GM06990 (cell line): ENCODE data around the gene SUPT6H.

Source experiments
- DNase-seq: peaks from one replicate; pipeline ENCODE4 v3.0.0-alpha.2; 2011; ENCODE audit not compliant: insufficient read length; ENCODE audit errors: extremely low read depth
- H3K27me3 ChIP-seq: replicated peaks from 2 replicates; pipeline ENCODE4 v1.6.0; 2011; ENCODE audit warnings: low read length; ENCODE audit not compliant: control insufficient read depth, insufficient read depth
- H3K36me3 ChIP-seq: 2 replicates; pipeline ENCODE4 v1.5.1; 2011; ENCODE audit warnings: low read length; ENCODE audit not compliant: control insufficient read depth, insufficient read depth
- H3K4me3 ChIP-seq: replicated peaks from 2 replicates; pipeline ENCODE4 v1.5.1; 2011; ENCODE audit warnings: low read depth, mild to moderate bottlenecking, control low read depth, low read length
- CTCF ChIP-seq: IDR thresholded peaks from 2 replicates; pipeline ENCODE4 v1.5.1; 2011; ENCODE audit warnings: low read length, control low read depth, mild to moderate bottlenecking, inconsistent platforms; ENCODE audit not compliant: insufficient read depth, poor library complexity, severe bottlenecking

SUPT6H gene

GRCh38 chr17:28685366-28685765, 23.4 kb downstream of the SUPT6H start:
- Histone ChIP-seq H3K36me3 (peaks cover 68% of the 10 kb centered on the region), H3K27me3 (no peaks in the 10 kb centered on the region), H3K4me3 (no peak overlapping the region)
- no peak for TF ChIP-seq CTCF
- no peak for DNase-seq

GRCh38 chr17:28686296-28686695, 24.3 kb downstream of the SUPT6H start:
- peaks cover 69% of the 10 kb centered on the region for H3K36me3 ChIP-seq
- H3K27me3 ChIP-seq = no peaks in the 10 kb centered on the region
- H3K4me3 ChIP-seq = no peak overlapping the region
- no peak for TF ChIP-seq CTCF
- DNase-seq = no peak

GRCh38 chr17:28688481-28688880, 26.5 kb downstream of the SUPT6H start:
- Histone ChIP-seq H3K27me3 (no peaks in the 10 kb centered on the region), H3K36me3 (peaks cover 52% of the 10 kb centered on the region), H3K4me3 (no peak overlapping the region)
- no peak for TF ChIP-seq CTCF
- no peak for DNase-seq

- H3K27me3 ChIP-seq = no peaks in the 10 kb centered on the region
- H3K36me3 ChIP-seq = peaks cover 57% of the 10 kb centered on the region
- TF ChIP-seq CTCF = no peak
- DNase-seq = no peak
- H3K4me3 ChIP-seq = no peak overlapping the region
These were observed 27.0 kb downstream of the SUPT6H start for GRCh38 chr17:28689011-28689410.

- DNase-seq = no peak
- Histone ChIP-seq H3K4me3 (no peak overlapping the region), H3K36me3 (peaks cover 57% of the 10 kb centered on the region), H3K27me3 (no peaks in the 10 kb centered on the region)
- no peak for TF ChIP-seq CTCF
These were observed 31.9 kb downstream of the SUPT6H start for GRCh38 chr17:28693869-28694268.

- no peak for TF ChIP-seq CTCF
- H3K4me3 ChIP-seq = no peak overlapping the region
These were observed 36.4 kb downstream of the SUPT6H start for GRCh38 chr17:28698253-28698941.

More at GRCh38 chr17:28698253-28698941, 36.4 kb downstream of the SUPT6H start:
- H3K36me3 ChIP-seq = peaks cover 70% of the 10 kb centered on the region
- no peaks in the 10 kb centered on the region for H3K27me3 ChIP-seq
- no peak for DNase-seq
